ENCODE measurements around the gene JUN. TPM values are rescaled to one million over a fixed set of nuclear protein-coding genes. Genes with fewer than 3 reads are reported as not detected.

Gene JUN
- polyA plus RNA-seq, 1 donor (not counting 4 experiments of a cell fraction or from before 2014, with no cell fraction given): 70.1 TPM

DNA sequence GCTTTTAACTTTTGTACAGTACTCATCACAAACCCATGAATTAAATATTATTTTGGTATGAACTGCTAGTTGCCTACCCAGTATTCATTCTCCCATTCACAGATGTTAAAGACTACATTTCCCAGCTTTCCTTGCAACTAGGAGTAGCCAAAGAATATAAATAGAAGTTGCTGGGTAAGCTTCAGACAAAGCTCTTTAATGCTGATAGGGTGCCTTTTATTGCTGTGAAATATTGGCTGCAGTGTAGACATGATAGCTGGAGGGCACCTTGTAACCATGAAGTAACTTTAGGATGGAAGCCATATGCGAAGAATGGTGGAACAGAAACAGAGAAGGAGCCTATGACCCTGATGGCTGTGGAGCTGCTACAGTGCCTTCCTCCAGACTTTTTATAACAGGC is 16.7 kb downstream of the JUN start:
- Histone ChIP-seq H2AFZ (ENCODE audit: control insufficient read depth, low read length) (no peak overlapping the region), H4K20me1 (ENCODE audit: control insufficient read depth, extremely low read depth, insufficient read depth, low read length) (no peaks in the 10 kb centered on the region), H3K9me1 (ENCODE audit: control insufficient read depth, extremely low read depth, insufficient read depth, low read length) (no peaks in the 10 kb centered on the region), H3K9ac (ENCODE audit: control insufficient read depth, extremely low read depth, insufficient read depth, low read length) (no peak overlapping the region), H3K9me3 (ENCODE audit: control insufficient read depth, low read depth, low read length) (no peaks in the 10 kb centered on the region), H3K27ac (ENCODE audit: control insufficient read depth, insufficient read depth, low read length) (no peak overlapping the region), H3K36me3 (ENCODE audit: control insufficient read depth in 2 of 2, extremely low read depth in 1 of 2, insufficient read depth in 2 of 2, low read length in 2 of 2) (no peaks in the 10 kb centered on the region), H3K4me3 (ENCODE audit: control insufficient read depth in 2 of 3, extremely low read depth in 1 of 3, insufficient read depth in 2 of 3, low read depth in 1 of 3, low read length in 3 of 3) (no peak overlapping the region), H3K4me2 (ENCODE audit: control insufficient read depth, extremely low read depth, insufficient read depth, low read depth, low read length) (no peak overlapping the region), H3K27me3 (ENCODE audit: control insufficient read depth, extremely low read depth, insufficient read depth, low read length) (no peaks in the 10 kb centered on the region), H3K4me1 (ENCODE audit: control insufficient read depth, extremely low read depth, insufficient read depth, low read length) (peaks cover 47% of the 10 kb centered on the region), H3K79me2 (ENCODE audit: control insufficient read depth, insufficient read depth, low read length) (no peaks in the 10 kb centered on the region)
- TF ChIP-seq, protein P1, sequence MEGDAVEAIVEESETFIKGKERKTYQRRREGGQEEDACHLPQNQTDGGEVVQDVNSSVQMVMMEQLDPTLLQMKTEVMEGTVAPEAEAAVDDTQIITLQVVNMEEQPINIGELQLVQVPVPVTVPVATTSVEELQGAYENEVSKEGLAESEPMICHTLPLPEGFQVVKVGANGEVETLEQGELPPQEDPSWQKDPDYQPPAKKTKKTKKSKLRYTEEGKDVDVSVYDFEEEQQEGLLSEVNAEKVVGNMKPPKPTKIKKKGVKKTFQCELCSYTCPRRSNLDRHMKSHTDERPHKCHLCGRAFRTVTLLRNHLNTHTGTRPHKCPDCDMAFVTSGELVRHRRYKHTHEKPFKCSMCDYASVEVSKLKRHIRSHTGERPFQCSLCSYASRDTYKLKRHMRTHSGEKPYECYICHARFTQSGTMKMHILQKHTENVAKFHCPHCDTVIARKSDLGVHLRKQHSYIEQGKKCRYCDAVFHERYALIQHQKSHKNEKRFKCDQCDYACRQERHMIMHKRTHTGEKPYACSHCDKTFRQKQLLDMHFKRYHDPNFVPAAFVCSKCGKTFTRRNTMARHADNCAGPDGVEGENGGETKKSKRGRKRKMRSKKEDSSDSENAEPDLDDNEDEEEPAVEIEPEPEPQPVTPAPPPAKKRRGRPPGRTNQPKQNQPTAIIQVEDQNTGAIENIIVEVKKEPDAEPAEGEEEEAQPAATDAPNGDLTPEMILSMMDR (optimal IDR thresholded peaks at IDR 0.05 in 1 of 3, IDR thresholded peaks at IDR 0.05 in 1 of 3, conservative IDR thresholded peaks at IDR 0.05 in 1 of 3; ENCODE audit: extremely low read depth in 1 of 3, insufficient read depth in 2 of 3, low read length in 3 of 3): no peak
- no peak for TF ChIP-seq EZH2 (IDR thresholded peaks at IDR 0.05; ENCODE audit: low read length)
- no peak for DNase-seq (ENCODE audit: low read depth, low spot score)
- dilution Hi-C loops (cut with MboI; ENCODE audit: extremely low pct_ligation_motif_present, low sequenced_read_pairs): no loop called here
- no peak for FAIRE-seq

DNA sequence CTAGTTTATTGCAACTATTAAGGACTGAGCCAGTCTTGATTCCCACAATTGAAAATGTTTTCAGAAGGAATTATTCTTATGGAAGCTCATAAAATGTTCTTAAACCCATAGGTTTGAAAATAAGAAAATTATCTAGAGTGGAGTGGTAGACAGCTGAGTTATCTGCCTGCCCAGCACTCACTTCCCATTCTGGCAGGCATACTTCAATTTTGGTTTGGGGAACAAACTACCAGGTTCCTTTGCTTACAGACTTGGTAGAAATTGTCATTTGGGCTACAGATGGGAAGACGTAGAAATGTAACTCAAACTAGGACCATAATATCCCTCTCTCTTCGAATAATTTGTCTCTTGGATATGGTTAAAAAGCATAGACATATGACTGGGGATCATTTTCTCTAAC is 18.4 kb downstream of the JUN start:
- Histone ChIP-seq H3K4me1 (ENCODE audit: control insufficient read depth, extremely low read depth, insufficient read depth, low read length) (peaks cover 48% of the 10 kb centered on the region), H3K4me2 (ENCODE audit: control insufficient read depth, extremely low read depth, insufficient read depth, low read depth, low read length) (no peak overlapping the region), H3K9me1 (ENCODE audit: control insufficient read depth, extremely low read depth, insufficient read depth, low read length) (no peaks in the 10 kb centered on the region), H3K27ac (ENCODE audit: control insufficient read depth, insufficient read depth, low read length) (no peak overlapping the region), H3K4me3 (ENCODE audit: control insufficient read depth in 2 of 3, extremely low read depth in 1 of 3, insufficient read depth in 2 of 3, low read depth in 1 of 3, low read length in 3 of 3) (no peak overlapping the region), H3K79me2 (ENCODE audit: control insufficient read depth, insufficient read depth, low read length) (no peaks in the 10 kb centered on the region), H3K9me3 (ENCODE audit: control insufficient read depth, low read depth, low read length) (no peaks in the 10 kb centered on the region), H3K9ac (ENCODE audit: control insufficient read depth, extremely low read depth, insufficient read depth, low read length) (no peak overlapping the region), H2AFZ (ENCODE audit: control insufficient read depth, low read length) (no peak overlapping the region), H3K27me3 (ENCODE audit: control insufficient read depth, extremely low read depth, insufficient read depth, low read length) (no peaks in the 10 kb centered on the region), H4K20me1 (ENCODE audit: control insufficient read depth, extremely low read depth, insufficient read depth, low read length) (no peaks in the 10 kb centered on the region), H3K36me3 (ENCODE audit: control insufficient read depth in 2 of 2, extremely low read depth in 1 of 2, insufficient read depth in 2 of 2, low read length in 2 of 2) (no peaks in the 10 kb centered on the region)
- dilution Hi-C loops (cut with MboI; ENCODE audit: extremely low pct_ligation_motif_present, low sequenced_read_pairs): no loop called here
- no peak for TF ChIP-seq EZH2 (IDR thresholded peaks at IDR 0.05; ENCODE audit: low read length)
- TF ChIP-seq, protein P1 (optimal IDR thresholded peaks at IDR 0.05 in 1 of 3, IDR thresholded peaks at IDR 0.05 in 1 of 3, conservative IDR thresholded peaks at IDR 0.05 in 1 of 3; ENCODE audit: extremely low read depth in 1 of 3, insufficient read depth in 2 of 3, low read length in 3 of 3): no peak
- FAIRE-seq (peak; percentile 23), DNase-seq (ENCODE audit: low read depth, low spot score) (no peak)
